Central memory CD8-positive, alpha-beta T cell (primary cell): ENCODE data around the gene MRPS14.
A peak's percentile ranks its signal among the peaks of the same experiment; 100 is the strongest.

Experiments
- ATAC-seq: fragments of 150-1000 bp; cut with Tn5 transposase; replicated peaks from 2 replicates; pipeline ENCODE4 v1.10.0; 2022; ENCODE audit warnings: mild to moderate bottlenecking, moderate FRiP score, moderate number of reproducible peaks; ENCODE audit not compliant: poor library complexity, severe bottlenecking; ENCODE audit errors: extremely low read depth
- DNase-seq, 2 donors: peaks; one replicate each; pipeline ENCODE4 v3.0.0; 2021; ENCODE audit warnings: low spot score in 2 of 2
- H3K27ac Mint-ChIP-seq: one replicate; pipeline ENCODE4 v1.8.0; 2022; ENCODE audit warnings: low read depth, mild to moderate bottlenecking, moderate library complexity, mixed read lengths
- H3K27me3 Mint-ChIP-seq: one replicate; pipeline ENCODE4 v1.8.0; 2022; ENCODE audit warnings: mixed read lengths
- H3K36me3 Mint-ChIP-seq: one replicate; pipeline ENCODE4 v1.8.0; 2022; ENCODE audit warnings: mild to moderate bottlenecking, moderate library complexity, mixed read lengths; ENCODE audit not compliant: insufficient read depth
- H3K4me1 Mint-ChIP-seq: one replicate; pipeline ENCODE4 v1.8.0; 2022; ENCODE audit warnings: mixed read lengths
- H3K4me3 Mint-ChIP-seq: one replicate; pipeline ENCODE4 v1.8.0; 2022; ENCODE audit warnings: mild to moderate bottlenecking, moderate library complexity, mixed read lengths
- H3K9me3 Mint-ChIP-seq: one replicate; pipeline ENCODE4 v1.8.0; 2022; ENCODE audit warnings: mixed read lengths

The MRPS14 gene

DNA sequence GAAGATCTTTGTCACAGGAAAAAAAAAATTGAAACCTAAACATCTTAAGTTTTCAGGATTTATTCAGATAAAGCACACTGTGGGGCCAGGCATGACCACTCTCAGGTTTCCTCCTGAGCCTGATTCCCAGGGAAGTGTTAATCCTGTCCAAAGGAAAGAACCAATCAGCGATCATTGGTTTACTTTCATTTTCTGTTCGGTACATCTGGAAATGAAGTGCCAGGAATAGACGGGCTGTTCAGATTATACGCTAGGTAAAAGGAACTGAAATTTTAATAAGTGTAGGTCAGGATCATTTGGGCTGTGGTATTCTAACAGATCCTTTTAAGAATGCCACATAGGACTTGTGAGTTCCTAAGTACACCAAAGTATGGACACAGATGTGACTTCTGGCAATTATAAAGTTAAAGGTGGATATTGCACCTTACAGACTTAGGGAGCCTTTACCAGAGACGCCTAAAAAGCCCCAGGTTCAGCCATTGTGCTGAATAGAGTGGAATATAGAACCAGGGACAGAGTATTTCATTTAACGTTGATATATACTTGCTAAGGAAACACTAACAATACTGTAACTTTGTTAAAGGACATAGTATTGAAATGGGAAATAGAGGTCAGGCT is 32.7 kb downstream of the MRPS14 start:
- Mint-ChIP-seq H3K9me3 (no peaks in the 10 kb centered on the region), H3K4me3 (peak overlapping the region; percentile 74), H3K27ac (peak overlapping the region; percentile 85), H3K4me1 (peaks cover 28% of the 10 kb centered on the region), H3K36me3 (peaks cover 17% of the 10 kb centered on the region), H3K27me3 (no peaks in the 10 kb centered on the region)
- peak; percentile 28 for ATAC-seq
- DNase-seq = no peak

DNA sequence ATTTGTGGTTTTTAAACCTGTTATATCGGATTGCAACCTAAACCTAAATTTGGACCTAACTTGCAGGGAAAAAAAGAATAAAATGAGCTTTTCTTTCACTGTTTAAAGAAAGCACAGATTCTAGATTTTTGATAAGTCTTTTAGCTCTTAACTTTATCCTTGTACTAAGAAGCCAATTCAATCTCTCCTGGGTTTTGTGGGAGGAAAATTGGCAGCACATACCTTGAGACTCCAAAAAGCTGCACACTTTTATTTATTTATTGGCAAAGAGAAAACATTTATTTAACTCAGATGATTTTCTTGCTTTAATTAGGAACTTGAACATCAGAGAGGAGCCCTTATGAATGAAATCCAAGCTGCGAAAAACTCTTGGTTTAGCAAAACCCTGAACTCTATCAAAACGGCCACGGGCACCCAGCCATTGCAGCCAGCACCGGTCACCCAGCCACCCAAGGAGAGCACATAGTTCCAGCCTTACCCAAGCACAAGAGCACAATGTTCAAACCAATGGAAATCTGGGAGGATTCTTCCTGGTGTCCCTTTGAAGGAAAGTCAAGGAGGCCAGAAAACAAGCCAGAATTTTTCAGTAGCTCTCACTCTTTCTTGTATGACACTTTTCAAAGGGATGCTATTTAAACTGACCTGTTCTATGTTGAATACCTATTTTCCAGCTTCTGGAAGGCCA is 33.5 kb downstream of the MRPS14 start:
- Mint-ChIP-seq H3K27ac (peak overlapping the region; percentile 85), H3K4me1 (peaks cover 28% of the 10 kb centered on the region), H3K36me3 (peaks cover 19% of the 10 kb centered on the region), H3K4me3 (peak overlapping the region; percentile 74), H3K27me3 (no peaks in the 10 kb centered on the region), H3K9me3 (no peaks in the 10 kb centered on the region)
- ATAC-seq = no peak
- no peak for DNase-seq

DNA sequence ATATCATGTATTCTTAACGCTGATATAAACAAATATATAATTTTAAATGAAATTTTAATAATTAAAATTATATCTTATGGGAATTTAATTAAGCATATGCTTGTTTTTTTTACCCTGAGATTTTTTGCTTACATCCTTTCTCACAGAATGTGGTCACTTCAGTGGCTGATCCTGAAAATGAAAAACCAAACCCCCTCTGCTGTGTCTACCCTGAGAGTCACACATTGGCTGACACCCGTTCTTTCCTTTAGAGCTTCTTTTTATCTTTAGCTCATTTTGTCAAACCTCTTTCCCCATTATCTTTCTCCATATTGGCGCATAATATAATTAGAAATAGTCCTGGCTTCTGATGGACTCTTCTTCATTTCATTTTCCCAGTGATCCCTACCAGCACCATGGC is 34.2 kb downstream of the MRPS14 start:
- no peaks in the 10 kb centered on the region for H3K27me3 Mint-ChIP-seq
- H3K9me3 Mint-ChIP-seq = no peaks in the 10 kb centered on the region
- no peak for DNase-seq
- ATAC-seq = no peak
- peak overlapping the region; percentile 12 for H3K4me3 Mint-ChIP-seq
- H3K36me3 Mint-ChIP-seq = peaks cover 18% of the 10 kb centered on the region
- peaks cover 28% of the 10 kb centered on the region for H3K4me1 Mint-ChIP-seq
- peak overlapping the region; percentile 85 for H3K27ac Mint-ChIP-seq

DNA sequence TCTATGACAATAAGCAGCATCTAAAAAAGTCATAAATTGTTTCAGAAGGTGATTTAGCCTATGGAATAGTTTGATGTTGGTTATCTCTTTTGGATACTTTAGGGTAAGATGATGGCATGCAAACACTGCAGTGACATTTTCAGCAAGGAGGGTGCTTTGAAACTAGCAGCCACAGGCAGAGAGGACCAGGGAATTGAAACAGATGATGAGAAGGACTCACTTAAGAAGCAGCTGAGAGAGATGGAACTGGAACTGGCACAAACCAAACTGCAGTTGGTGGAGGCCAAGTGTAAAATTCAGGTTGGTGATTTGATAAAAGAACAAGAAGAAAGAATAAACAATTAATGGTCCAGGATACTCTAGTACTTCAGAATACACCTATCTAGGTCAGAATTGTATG is 34.7 kb downstream of the MRPS14 start:
- DNase-seq = no peak
- Mint-ChIP-seq H3K9me3 (no peaks in the 10 kb centered on the region), H3K27me3 (no peaks in the 10 kb centered on the region), H3K4me1 (peaks cover 28% of the 10 kb centered on the region), H3K36me3 (peaks cover 18% of the 10 kb centered on the region), H3K4me3 (no peak overlapping the region), H3K27ac (peak overlapping the region; percentile 6)
- ATAC-seq = no peak

DNA sequence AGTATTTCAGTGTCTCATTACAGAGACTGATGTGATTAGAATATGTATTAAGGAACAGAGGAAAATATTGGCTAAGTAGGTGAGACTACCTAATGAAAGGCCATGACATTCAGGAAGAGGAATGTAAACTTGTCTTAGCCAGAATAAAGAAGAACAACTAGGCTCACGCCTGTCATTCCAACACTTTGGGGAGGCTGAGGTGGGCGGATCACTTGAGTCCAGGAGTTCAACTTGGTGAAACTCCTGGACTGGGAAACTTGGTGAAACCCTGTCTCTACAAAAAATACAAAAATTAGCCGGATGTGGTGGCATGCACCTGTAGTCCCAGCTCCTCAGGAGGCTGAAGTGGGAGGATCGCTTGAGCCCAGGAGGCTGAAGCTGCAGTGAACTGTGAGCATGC is 38.3 kb downstream of the MRPS14 start:
- ATAC-seq (no peak), DNase-seq (no peak)
- Mint-ChIP-seq H3K27me3 (no peaks in the 10 kb centered on the region), H3K27ac (no peak overlapping the region), H3K9me3 (no peaks in the 10 kb centered on the region), H3K4me1 (peaks cover 39% of the 10 kb centered on the region), H3K4me3 (no peak overlapping the region), H3K36me3 (peaks cover 42% of the 10 kb centered on the region)

DNA sequence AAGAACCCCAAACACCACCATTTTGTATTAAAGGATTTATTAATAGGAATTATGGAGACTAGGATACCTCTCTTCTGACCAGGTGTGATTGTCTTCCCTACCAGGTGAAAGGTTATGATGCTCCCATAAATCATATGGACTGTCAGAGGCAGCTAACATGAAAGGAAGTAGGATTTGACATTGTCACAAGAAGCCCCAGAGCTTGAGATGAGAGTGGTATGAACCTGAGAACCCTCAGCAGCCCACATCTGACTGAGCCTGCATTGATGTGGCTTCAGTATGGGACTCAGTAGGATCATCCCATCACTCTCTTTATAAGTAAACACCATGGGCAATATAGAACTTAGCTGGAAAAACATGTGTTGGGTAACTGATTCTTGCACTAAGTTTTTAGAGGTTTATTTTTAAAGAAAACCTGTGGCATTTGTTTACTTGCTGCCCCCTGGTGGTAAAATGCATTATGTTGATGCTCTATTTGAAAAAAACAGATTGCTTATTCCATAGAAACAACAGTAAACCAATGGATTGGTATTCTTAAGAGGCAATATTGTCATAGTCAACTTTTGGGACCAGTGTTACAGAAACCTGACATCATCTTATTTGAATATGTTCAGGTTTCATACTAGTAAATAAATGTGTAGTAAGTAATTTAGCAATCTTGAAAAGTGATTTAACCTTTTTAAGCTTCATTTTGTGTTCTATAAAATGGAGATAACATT is 40.1 kb downstream of the MRPS14 start:
- H3K9me3 Mint-ChIP-seq = no peaks in the 10 kb centered on the region
- H3K27me3 Mint-ChIP-seq = no peaks in the 10 kb centered on the region
- no peak overlapping the region for H3K4me3 Mint-ChIP-seq
- no peak overlapping the region for H3K27ac Mint-ChIP-seq
- peak in 1 of 2 donors; percentile 37 for DNase-seq
- ATAC-seq = no peak
- peaks cover 48% of the 10 kb centered on the region for H3K36me3 Mint-ChIP-seq
- H3K4me1 Mint-ChIP-seq = peaks cover 25% of the 10 kb centered on the region

DNA sequence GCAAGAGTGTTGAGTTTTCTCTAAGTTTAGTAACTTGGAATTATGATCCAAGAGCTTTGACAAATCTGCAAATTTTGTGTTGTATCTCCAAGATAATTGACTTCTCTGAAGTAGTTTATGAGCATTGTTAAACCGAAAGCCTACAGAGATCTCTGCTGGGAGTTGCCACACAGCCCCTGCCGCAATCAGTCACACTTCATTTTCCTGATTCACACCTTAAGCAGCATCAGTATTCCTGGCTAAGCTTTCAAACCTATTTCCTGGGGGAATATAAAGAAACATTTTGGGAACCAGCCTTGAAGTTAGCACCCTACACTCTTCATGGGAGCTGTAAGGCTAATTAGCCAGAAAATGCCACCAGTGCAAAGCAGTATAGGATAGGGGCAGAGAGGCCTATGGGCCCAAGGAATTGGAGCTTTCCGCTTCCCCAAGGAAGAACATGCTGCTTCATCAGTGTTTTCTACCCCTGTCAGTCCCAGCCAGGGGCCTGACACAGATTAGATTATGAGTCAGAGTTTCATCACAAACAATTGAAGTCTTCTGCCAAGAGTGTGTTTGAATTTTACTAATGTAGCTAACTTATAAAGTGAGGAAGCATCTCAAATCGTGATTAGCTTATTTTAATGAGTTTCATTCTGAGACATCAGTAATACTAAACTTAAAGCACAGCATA is 46.7 kb downstream of the MRPS14 start:
- ATAC-seq (no peak), DNase-seq (no peak)
- peaks cover 34% of the 10 kb centered on the region for H3K4me1 Mint-ChIP-seq
- peaks cover 42% of the 10 kb centered on the region for H3K36me3 Mint-ChIP-seq
- no peak overlapping the region for H3K4me3 Mint-ChIP-seq
- no peaks in the 10 kb centered on the region for H3K9me3 Mint-ChIP-seq
- H3K27ac Mint-ChIP-seq = no peak overlapping the region
- no peaks in the 10 kb centered on the region for H3K27me3 Mint-ChIP-seq

DNA sequence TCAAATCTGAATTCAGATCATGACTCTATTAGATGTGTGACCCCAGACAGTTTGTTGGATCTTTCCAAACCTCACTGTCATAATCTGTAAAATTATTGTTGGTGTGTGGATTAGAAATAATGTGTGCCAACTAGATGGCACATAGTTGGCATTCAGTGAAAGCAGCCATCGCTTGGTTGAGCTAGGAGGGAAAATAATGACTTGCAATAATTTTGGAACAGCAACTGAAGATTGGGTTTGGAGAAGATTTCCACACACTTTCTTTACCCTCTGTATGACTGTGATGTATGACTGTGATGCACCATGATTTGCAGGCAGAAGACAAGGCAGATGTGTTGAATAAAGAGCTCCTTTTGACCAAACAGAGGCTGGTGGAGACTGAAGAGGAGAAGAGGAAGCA is 47.5 kb downstream of the MRPS14 start:
- no peaks in the 10 kb centered on the region for H3K9me3 Mint-ChIP-seq
- H3K27me3 Mint-ChIP-seq = no peaks in the 10 kb centered on the region
- peaks cover 37% of the 10 kb centered on the region for H3K36me3 Mint-ChIP-seq
- ATAC-seq (no peak), DNase-seq (no peak)
- H3K4me1 Mint-ChIP-seq = peaks cover 38% of the 10 kb centered on the region
- H3K4me3 Mint-ChIP-seq = no peak overlapping the region
- H3K27ac Mint-ChIP-seq = peak overlapping the region; percentile 7

DNA sequence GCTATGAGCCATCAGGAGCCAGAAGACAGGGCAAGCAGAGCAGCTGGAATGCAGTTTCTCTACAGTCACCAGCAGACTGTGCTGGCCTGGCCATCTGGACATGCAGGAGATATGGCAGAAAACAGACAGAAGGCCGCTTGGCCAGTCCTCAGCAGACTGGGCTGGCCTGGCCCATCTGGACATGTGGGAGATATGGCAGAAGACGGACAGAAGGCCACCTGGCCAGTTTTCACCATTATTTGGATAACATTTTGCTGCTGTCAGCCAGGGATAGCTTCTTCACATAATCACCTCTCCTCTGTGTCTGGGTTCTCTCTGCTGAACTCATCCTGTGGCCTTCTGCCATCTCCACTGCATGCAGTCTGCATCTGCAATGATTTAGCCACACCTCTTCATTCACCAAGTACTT is 48.5 kb downstream of the MRPS14 start:
- no peaks in the 10 kb centered on the region for H3K27me3 Mint-ChIP-seq
- peaks cover 37% of the 10 kb centered on the region for H3K36me3 Mint-ChIP-seq
- DNase-seq (no peak), ATAC-seq (no peak)
- peaks cover 44% of the 10 kb centered on the region for H3K4me1 Mint-ChIP-seq
- H3K27ac Mint-ChIP-seq = no peak overlapping the region
- no peaks in the 10 kb centered on the region for H3K9me3 Mint-ChIP-seq
- H3K4me3 Mint-ChIP-seq = no peak overlapping the region

DNA sequence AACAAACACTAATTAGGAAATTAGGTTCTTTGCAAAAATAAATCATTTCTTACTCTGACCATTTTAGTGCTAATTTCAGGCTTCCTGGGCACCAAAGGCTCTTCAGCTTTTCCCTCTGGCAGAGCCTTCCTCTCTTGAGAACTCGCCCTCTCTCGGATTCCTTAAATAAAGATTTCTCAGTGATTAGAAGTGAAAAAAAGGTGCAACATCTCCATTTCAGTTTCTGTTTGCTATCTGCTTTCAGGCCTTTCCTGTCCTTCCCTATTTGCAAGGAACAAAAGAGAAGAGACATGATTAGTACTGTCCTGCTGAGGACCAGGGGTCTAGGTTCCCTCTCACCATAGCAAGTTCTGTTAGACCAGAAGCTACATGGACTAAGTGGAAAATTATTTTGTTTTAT is 51.3 kb downstream of the MRPS14 start:
- no peak for DNase-seq
- peak overlapping the region; percentile 44 for H3K4me3 Mint-ChIP-seq
- no peaks in the 10 kb centered on the region for H3K9me3 Mint-ChIP-seq
- peaks cover 57% of the 10 kb centered on the region for H3K4me1 Mint-ChIP-seq
- ATAC-seq = no peak
- no peaks in the 10 kb centered on the region for H3K27me3 Mint-ChIP-seq
- H3K36me3 Mint-ChIP-seq = peaks cover 42% of the 10 kb centered on the region
- peak overlapping the region; percentile 81 for H3K27ac Mint-ChIP-seq

DNA sequence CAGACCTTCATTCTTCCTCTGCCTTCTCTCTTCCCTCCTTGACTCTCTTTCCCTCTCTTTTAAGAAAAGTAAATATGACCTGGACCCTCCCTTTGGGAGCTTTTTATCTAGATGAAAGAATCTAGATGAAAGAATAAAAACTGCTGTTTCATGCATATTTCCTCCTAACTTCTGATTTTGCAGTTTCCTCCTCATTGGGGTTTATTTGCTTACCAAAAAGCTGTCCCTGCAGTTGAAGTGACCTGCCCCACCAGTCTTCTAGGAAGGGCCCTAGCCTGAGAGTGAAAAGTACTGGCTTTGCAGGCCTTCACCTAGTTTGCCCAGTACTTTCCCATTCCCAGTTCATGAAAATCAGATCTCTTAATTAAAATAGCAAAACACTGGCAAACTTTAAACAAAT is 51.8 kb downstream of the MRPS14 start:
- peaks cover 39% of the 10 kb centered on the region for H3K36me3 Mint-ChIP-seq
- H3K27me3 Mint-ChIP-seq = no peaks in the 10 kb centered on the region
- peak overlapping the region; percentile 44 for H3K4me3 Mint-ChIP-seq
- H3K4me1 Mint-ChIP-seq = peaks cover 60% of the 10 kb centered on the region
- no peaks in the 10 kb centered on the region for H3K9me3 Mint-ChIP-seq
- H3K27ac Mint-ChIP-seq = peak overlapping the region; percentile 81
- ATAC-seq (no peak), DNase-seq (no peak)

DNA sequence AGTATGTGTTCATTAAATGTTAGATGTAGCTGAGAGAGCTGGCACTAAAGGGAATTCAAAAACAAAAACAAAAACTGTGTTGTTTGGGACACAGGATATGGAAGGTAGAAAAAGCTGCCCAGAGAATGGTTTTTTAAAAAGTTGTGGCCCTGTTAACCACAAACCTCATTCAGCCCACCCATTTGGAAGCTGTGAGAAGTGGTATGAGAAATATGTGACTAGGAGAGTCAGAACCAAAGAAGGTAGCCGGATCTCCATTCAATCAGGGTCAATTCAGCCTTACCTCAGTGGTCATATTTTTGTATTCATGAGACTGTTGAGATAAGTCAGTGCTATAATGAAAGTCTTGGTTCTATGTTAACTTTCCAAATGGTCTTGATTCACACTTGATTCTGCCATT is 53.2 kb downstream of the MRPS14 start:
- Mint-ChIP-seq H3K27ac (peak overlapping the region; percentile 92), H3K4me3 (peak overlapping the region; percentile 69), H3K4me1 (peaks cover 62% of the 10 kb centered on the region), H3K27me3 (no peaks in the 10 kb centered on the region), H3K36me3 (peaks cover 41% of the 10 kb centered on the region), H3K9me3 (no peaks in the 10 kb centered on the region)
- no peak for ATAC-seq
- no peak for DNase-seq
